Loucy (cell line): ENCODE results near the gene IFT74.

Experiments
- H2AFZ ChIP-seq: fragments of 200-600 bp; sonication (generic); 2 replicates; pipeline ENCODE4 v1.6.0; 2016; ENCODE audit warnings: antibody characterized with exemption, mild to moderate bottlenecking, low read length, moderate library complexity
- H3F3A ChIP-seq: fragments of 200-600 bp; 2 replicates; pipeline ENCODE4 v1.6.0; 2016; ENCODE audit warnings: antibody characterized with exemption, low read depth, mild to moderate bottlenecking
- H3K27me3 ChIP-seq: fragments of 200-600 bp; sonication (generic); 2 replicates; pipeline ENCODE4 v1.6.1; 2014; ENCODE audit warnings: low read length, mild to moderate bottlenecking; ENCODE audit not compliant: insufficient read depth, poor library complexity, severe bottlenecking
- H3K36me3 ChIP-seq: fragments of 200-600 bp; sonication (generic); 2 replicates; pipeline ENCODE4 v1.6.1; 2016; ENCODE audit warnings: low read length; ENCODE audit not compliant: insufficient read depth
- H3K4me1 ChIP-seq: fragments of 200-600 bp; sonication (generic); 2 replicates; pipeline ENCODE4 v1.5.1; 2014; ENCODE audit warnings: low read length, mild to moderate bottlenecking; ENCODE audit not compliant: insufficient read depth, poor library complexity, severe bottlenecking
- H3K4me2 ChIP-seq: fragments of 200-600 bp; sonication (generic); 2 replicates; pipeline ENCODE4 v1.6.0; 2014; ENCODE audit warnings: antibody characterized with exemption, low read length, low read depth, mild to moderate bottlenecking; ENCODE audit not compliant: poor library complexity, severe bottlenecking
- H3K4me3 ChIP-seq: fragments of 200-600 bp; sonication (generic); 2 replicates; pipeline ENCODE4 v1.5.1; 2014; ENCODE audit warnings: low read length, mild to moderate bottlenecking, mixed read lengths; ENCODE audit not compliant: poor library complexity, severe bottlenecking
- H3K79me2 ChIP-seq: fragments of 200-600 bp; sonication (generic); 2 replicates; pipeline ENCODE4 v1.6.1; 2014; ENCODE audit warnings: low read length; ENCODE audit not compliant: insufficient read depth
- H3K9ac ChIP-seq: fragments of 200-600 bp; sonication (generic); 2 replicates; pipeline ENCODE4 v1.6.0; 2014; ENCODE audit warnings: mild to moderate bottlenecking, low read depth, low read length, moderate library complexity; ENCODE audit not compliant: poor library complexity, severe bottlenecking
- H3K9me2 ChIP-seq: fragments of 200-600 bp; sonication (generic); replicated peaks from 2 replicates; pipeline ENCODE4 v1.6.1; 2016; ENCODE audit warnings: low read depth, low read length, mixed read lengths
- H3K9me3 ChIP-seq: fragments of 200-600 bp; sonication (generic); 2 replicates; pipeline ENCODE4 v1.6.1; 2014; ENCODE audit warnings: mild to moderate bottlenecking, antibody characterized with exemption, low read length, low read depth; ENCODE audit not compliant: insufficient read depth
- H4K20me1 ChIP-seq: fragments of 200-600 bp; sonication (generic); 2 replicates; pipeline ENCODE4 v1.6.0; 2014; ENCODE audit warnings: antibody characterized with exemption, low read length, mild to moderate bottlenecking; ENCODE audit not compliant: insufficient read depth, poor library complexity, severe bottlenecking
- EZH2phosphoT487 ChIP-seq: fragments of 200-600 bp; IDR thresholded peaks from 2 replicates; pipeline ENCODE4 v1.6.1; 2018; ENCODE audit warnings: antibody characterized with exemption, mild to moderate bottlenecking, moderate library complexity, borderline replicate concordance
- TF ChIP-seq, protein P1 (sequence below): fragments of 200-600 bp; sonication (generic); conservative IDR thresholded peaks from 2 replicates; pipeline ENCODE4 v1.5.1; 2014; ENCODE audit warnings: mild to moderate bottlenecking, antibody characterized with exemption, low read length

The IFT74 gene

DNA sequence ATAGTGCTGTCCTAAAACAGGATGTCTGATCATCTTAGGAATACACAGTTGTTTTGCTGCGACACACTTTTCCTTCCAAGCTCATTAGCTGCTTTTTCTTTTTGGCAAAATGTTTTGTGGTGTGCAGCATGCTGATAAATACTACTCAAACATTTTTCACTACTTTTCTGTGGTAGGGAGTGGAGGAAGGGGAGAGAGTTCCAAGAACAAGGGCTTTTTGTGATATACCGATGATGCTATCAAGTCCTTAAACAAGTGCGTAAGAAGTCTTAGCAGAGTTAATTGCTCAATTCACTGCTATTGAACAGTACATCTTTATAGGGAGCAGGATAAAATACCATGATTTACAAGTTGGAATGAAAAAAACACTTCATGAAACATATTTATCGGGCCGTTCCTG is 129.2 kb downstream of the IFT74 start:
- Histone ChIP-seq H3K9ac (no peak overlapping the region), H2AFZ (no peak overlapping the region), H4K20me1 (no peaks in the 10 kb centered on the region), H3K4me3 (no peak overlapping the region), H3K9me3 (no peaks in the 10 kb centered on the region), H3K4me2 (no peak overlapping the region), H3K4me1 (no peaks in the 10 kb centered on the region), H3K9me2 (no peaks in the 10 kb centered on the region), H3K79me2 (no peaks in the 10 kb centered on the region), H3K27me3 (no peaks in the 10 kb centered on the region), H3K36me3 (no peaks in the 10 kb centered on the region), H3F3A (no peaks in the 10 kb centered on the region)
- no peak for TF ChIP-seq EZH2phosphoT487
- TF ChIP-seq, protein P1, sequence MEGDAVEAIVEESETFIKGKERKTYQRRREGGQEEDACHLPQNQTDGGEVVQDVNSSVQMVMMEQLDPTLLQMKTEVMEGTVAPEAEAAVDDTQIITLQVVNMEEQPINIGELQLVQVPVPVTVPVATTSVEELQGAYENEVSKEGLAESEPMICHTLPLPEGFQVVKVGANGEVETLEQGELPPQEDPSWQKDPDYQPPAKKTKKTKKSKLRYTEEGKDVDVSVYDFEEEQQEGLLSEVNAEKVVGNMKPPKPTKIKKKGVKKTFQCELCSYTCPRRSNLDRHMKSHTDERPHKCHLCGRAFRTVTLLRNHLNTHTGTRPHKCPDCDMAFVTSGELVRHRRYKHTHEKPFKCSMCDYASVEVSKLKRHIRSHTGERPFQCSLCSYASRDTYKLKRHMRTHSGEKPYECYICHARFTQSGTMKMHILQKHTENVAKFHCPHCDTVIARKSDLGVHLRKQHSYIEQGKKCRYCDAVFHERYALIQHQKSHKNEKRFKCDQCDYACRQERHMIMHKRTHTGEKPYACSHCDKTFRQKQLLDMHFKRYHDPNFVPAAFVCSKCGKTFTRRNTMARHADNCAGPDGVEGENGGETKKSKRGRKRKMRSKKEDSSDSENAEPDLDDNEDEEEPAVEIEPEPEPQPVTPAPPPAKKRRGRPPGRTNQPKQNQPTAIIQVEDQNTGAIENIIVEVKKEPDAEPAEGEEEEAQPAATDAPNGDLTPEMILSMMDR = no peak

DNA sequence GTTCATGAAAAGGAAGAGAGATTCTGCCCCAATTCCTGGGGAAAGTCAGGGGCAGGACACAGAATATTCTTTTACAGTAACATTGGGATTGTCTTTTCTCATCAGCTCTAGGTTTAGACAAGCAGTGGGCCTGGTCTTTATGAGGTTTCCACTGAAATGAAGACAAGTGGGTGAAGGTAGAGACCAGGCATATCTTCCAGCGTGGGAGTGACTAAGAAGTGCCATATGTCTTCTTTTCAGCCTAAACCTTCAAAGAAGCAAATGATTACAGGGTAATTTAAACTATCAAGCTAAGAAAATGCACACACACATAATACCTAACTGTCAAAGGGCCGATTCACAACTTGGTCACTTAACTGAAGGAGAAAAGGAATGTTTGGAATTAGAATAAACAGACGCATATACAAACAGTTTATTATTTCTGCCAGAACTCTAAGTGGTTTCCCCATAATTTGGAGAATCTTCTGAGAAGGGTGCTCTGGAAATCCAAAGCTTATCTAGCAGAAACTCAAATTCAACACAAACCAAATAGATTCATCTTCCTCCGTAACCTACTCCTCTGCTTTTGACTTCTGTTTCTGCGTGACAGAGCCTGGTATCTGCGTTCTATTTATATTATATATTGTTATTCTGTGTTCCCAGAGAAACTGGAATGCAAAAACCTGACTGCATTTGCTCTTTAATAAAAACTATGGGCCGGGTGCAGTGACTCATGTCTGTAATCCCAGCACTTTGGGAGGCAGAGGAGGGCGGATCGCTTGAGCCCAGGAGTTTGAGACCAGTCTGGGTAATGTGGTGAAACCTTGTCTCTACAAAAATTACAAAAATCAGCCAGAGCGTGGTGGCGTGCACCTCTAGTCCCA is 130.8 kb downstream of the IFT74 start:
- Histone ChIP-seq H3K27me3 (no peaks in the 10 kb centered on the region), H3K79me2 (no peaks in the 10 kb centered on the region), H3K36me3 (no peaks in the 10 kb centered on the region), H3K9ac (no peak overlapping the region), H2AFZ (no peak overlapping the region), H3K9me3 (no peaks in the 10 kb centered on the region), H3K4me3 (no peak overlapping the region), H3F3A (no peaks in the 10 kb centered on the region), H3K4me1 (no peaks in the 10 kb centered on the region), H4K20me1 (no peaks in the 10 kb centered on the region), H3K4me2 (no peak overlapping the region), H3K9me2 (no peaks in the 10 kb centered on the region)
- TF ChIP-seq, protein P1 = no peak
- TF ChIP-seq EZH2phosphoT487 = no peak

DNA sequence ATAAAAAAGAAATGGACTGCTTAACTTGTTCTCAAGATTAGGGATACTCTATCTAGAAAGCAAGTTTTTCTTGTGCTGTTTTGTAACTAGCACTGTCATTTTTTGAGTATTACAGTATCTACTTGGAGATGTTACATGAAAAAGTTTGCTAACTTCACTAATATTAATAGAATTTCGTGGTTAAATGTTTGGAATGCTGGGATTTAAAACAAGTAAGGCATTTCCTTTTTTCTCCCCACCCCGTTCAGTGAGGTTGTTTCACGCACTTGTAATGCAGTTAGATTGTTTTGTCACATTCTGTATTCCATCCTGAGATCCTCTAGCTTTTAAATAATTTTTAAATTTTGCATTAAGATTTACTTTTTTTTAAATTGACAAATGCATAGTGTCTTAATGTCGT is 132.8 kb downstream of the IFT74 start:
- TF ChIP-seq EZH2phosphoT487 = no peak

More for the DNA sequence above, 132.8 kb downstream of the IFT74 start:
- no peaks in the 10 kb centered on the region for H3F3A ChIP-seq
- no peaks in the 10 kb centered on the region for H3K4me1 ChIP-seq
- H3K4me3 ChIP-seq = no peak overlapping the region
- H3K36me3 ChIP-seq = no peaks in the 10 kb centered on the region
- H3K9me2 ChIP-seq = no peaks in the 10 kb centered on the region
- no peak overlapping the region for H3K9ac ChIP-seq
- no peaks in the 10 kb centered on the region for H3K79me2 ChIP-seq
- H4K20me1 ChIP-seq = no peaks in the 10 kb centered on the region
- no peak overlapping the region for H2AFZ ChIP-seq
- H3K4me2 ChIP-seq = no peak overlapping the region
- H3K27me3 ChIP-seq = no peaks in the 10 kb centered on the region
- H3K9me3 ChIP-seq = no peaks in the 10 kb centered on the region
